ENCODE measurements around the gene KCNA3. TPM values are rescaled to one million over a fixed set of nuclear protein-coding genes. Genes with fewer than 3 reads are reported as not detected.

Gene KCNA3
- polyA plus RNA-seq, 1 donor from 2014 or later: 55.9 TPM

Other genes starting within 250 kb of the KCNA3 start
- gene PROK1, start 223.8 kb downstream of the KCNA3 start, polyA plus RNA-seq: not detected
- not detected for gene KCNA10, start 155.8 kb downstream of the KCNA3 start, polyA plus RNA-seq
- gene KCNA2, start 68.6 kb downstream of the KCNA3 start, polyA plus RNA-seq: not detected
- 1,279 TPM for gene CD53, start 198.2 kb upstream of the KCNA3 start, polyA plus RNA-seq

Measured in IgD-negative memory B cell (primary cell).